GM12878 (cell line): ENCODE measurements around the gene KLHL9. TPM values are rescaled to one million over a fixed set of nuclear protein-coding genes. Genes with fewer than 3 reads are reported as not detected.

ENCODE experiments used
- ASH2L ChIP-seq: fragments of 300-600, 200-600 bp; sonication (generic); IDR thresholded peaks from 2 replicates; pipeline ENCODE4 v1.6.1; 2017; ENCODE audit warnings: low read depth, mild to moderate bottlenecking, borderline replicate concordance
- BACH1 ChIP-seq: fragments of 450-650 bp; IDR thresholded peaks from 2 replicates; pipeline ENCODE4 v1.6.1; 2017; ENCODE audit warnings: mild to moderate bottlenecking, borderline replicate concordance
- CREB1 ChIP-seq: IDR thresholded peaks from 2 replicates; pipeline ENCODE4 v1.6.1; 2012; ENCODE audit warnings: low read depth, mild to moderate bottlenecking, inconsistent platforms
- CTCF ChIP-seq, 3 experiments: IDR thresholded peaks in 2 of 3; conservative IDR thresholded peaks in 1 of 3; 2 replicates each; pipeline ENCODE4 v1.5.1; 2011; ENCODE audit warnings: low read depth in 3 of 3, low read length in 3 of 3, mild to moderate bottlenecking in 3 of 3, control low read depth in 2 of 3, moderate library complexity in 2 of 3, inconsistent platforms in 1 of 3, mixed read lengths in 1 of 3; ENCODE audit not compliant: control insufficient read depth in 2 of 3, insufficient read depth in 1 of 3; ENCODE audit errors: extremely low read depth in 1 of 3
- FOXM1 ChIP-seq: IDR thresholded peaks from 2 replicates; pipeline ENCODE4 v1.6.1; 2012; ENCODE audit warnings: low read depth, mild to moderate bottlenecking, inconsistent platforms, low read length, moderate library complexity
- HSF1 ChIP-seq: fragments of 150-350 bp; IDR thresholded peaks from 2 replicates; pipeline ENCODE4 v1.6.1; 2014; ENCODE audit warnings: mild to moderate bottlenecking, low read depth, low read length
- IKZF1 ChIP-seq: fragments of 450-650 bp; conservative IDR thresholded peaks from 2 replicates; pipeline ENCODE4 v1.6.1; 2017; ENCODE audit warnings: antibody characterized with exemption, mild to moderate bottlenecking
- IRF5 ChIP-seq: fragments of 450-650 bp; IDR thresholded peaks from 2 replicates; pipeline ENCODE4 v1.6.1; 2017; ENCODE audit warnings: borderline replicate concordance
- JUNB ChIP-seq: IDR thresholded peaks from 2 replicates; pipeline ENCODE4 v1.6.1; 2016; ENCODE audit warnings: antibody characterized with exemption, mild to moderate bottlenecking
- LARP7 ChIP-seq: fragments of 450-650 bp; IDR thresholded peaks from 2 replicates; pipeline ENCODE4 v1.6.1; 2017; ENCODE audit warnings: mild to moderate bottlenecking
- NR2C1 ChIP-seq: fragments of 450-650 bp; IDR thresholded peaks from 2 replicates; pipeline ENCODE4 v1.6.1; 2017; ENCODE audit warnings: antibody characterized with exemption, mild to moderate bottlenecking, moderate library complexity
- POLR2A ChIP-seq: IDR thresholded peaks from 2 replicates; pipeline ENCODE4 v1.6.1; 2011; ENCODE audit warnings: low read depth, mild to moderate bottlenecking, low read length
- RUNX3 ChIP-seq: IDR thresholded peaks from 2 replicates; pipeline ENCODE4 v1.6.1; 2012; ENCODE audit warnings: low read length, inconsistent platforms
- ZBTB33 ChIP-seq: fragments of 450-650 bp; IDR thresholded peaks from 2 replicates; pipeline ENCODE4 v1.6.1; 2017; ENCODE audit warnings: mild to moderate bottlenecking
- ZBTB4 ChIP-seq: fragments of 450-650 bp; formaldehyde crosslinking; IDR thresholded peaks from 2 replicates; pipeline ENCODE4 v1.4.0; 2022; ENCODE audit warnings: mild to moderate bottlenecking, moderate library complexity
- polyA plus RNA-seq, 11 experiments: library from polyadenylated mRNA; depleted of rRNA in 4 of 11; unstranded in 6 of 11; stranded (reverse) in 5 of 11; fragments of >200 nt; fragmentation: Nextera tagmentation in 4 of 11; fragmentation: Illumina TruSeq in 1 of 11; extraction: Ambion mirVana in 4 of 11; extraction: Trizol in 1 of 11; gene quantifications; 1 replicate in 1 of 11; 2 replicates in 10 of 11; pipeline versions ENCODE4 v1.2.1 to v1.2.3, GENCODE V29; 2011 to 2016; ENCODE audit warnings: inconsistent platforms in 2 of 11, missing spikeins in 2 of 11, low read depth in 1 of 11
- total RNA-seq, 4 experiments: library from RNA; depleted of rRNA in 3 of 4; stranded (reverse); fragments of >200 nt in 3 of 4; fragmentation: Illumina TruSeq in 1 of 4; extraction: Trizol in 1 of 4; gene quantifications; 2 replicates each; pipeline versions ENCODE4 v1.2.1 to v1.2.3, GENCODE V29; 2013 to 2021

KLHL9 gene
- total and polyA plus RNA-seq, 10 of the 15 experiments (the other 5 are each of a cell fraction or from before 2014, with no cell fraction given): 3.8 to 37.7 (median 17.4) TPM

- TF ChIP-seq ZBTB33: no peak
- TF ChIP-seq BACH1: peak; percentile 80; the same call in 1 of the 2 replicates
- TF ChIP-seq ASH2L: no peak
- no peak for TF ChIP-seq ZBTB4 (CRISPR knock-in tag)
- TF ChIP-seq CREB1: peak; percentile 82
- no peak for TF ChIP-seq HSF1
- no peak for TF ChIP-seq CTCF (IDR thresholded peaks at IDR 0.05 in 2 of 3, conservative IDR thresholded peaks at IDR 0.05 in 1 of 3; ENCODE audit: control insufficient read depth in 2 of 3, extremely low read depth in 1 of 3, insufficient read depth in 1 of 3, low read depth in 3 of 3, low read length in 3 of 3)
- peak; percentile 98 for TF ChIP-seq IKZF1
- peak; percentile 96 for TF ChIP-seq JUNB
- TF ChIP-seq POLR2A: no peak
- TF ChIP-seq LARP7: no peak
- TF ChIP-seq FOXM1: peak; percentile 86
- TF ChIP-seq NR2C1: no peak
- no peak for TF ChIP-seq IRF5
- TF ChIP-seq RUNX3: peak; percentile 92
Measured at GRCh38 chr9:21381448-21382339, 46.5 kb upstream of the KLHL9 start (continued).
